GM21423 (cell line): ENCODE data around the gene SVEP1.
"Not testable (repeated sequence)": the region's sequence is repeated elsewhere in the genome, so short reads cannot be mapped to it uniquely, and the experiment has no call there.

Experiments used
- ATAC-seq: cut with Tn5 transposase; IDR thresholded peaks from one replicate; pipeline ENCODE4 v1.9.1; 2021; ENCODE audit warnings: mild to moderate bottlenecking, moderate library complexity; ENCODE audit not compliant: unreplicated experiment

SVEP1 gene

DNA sequence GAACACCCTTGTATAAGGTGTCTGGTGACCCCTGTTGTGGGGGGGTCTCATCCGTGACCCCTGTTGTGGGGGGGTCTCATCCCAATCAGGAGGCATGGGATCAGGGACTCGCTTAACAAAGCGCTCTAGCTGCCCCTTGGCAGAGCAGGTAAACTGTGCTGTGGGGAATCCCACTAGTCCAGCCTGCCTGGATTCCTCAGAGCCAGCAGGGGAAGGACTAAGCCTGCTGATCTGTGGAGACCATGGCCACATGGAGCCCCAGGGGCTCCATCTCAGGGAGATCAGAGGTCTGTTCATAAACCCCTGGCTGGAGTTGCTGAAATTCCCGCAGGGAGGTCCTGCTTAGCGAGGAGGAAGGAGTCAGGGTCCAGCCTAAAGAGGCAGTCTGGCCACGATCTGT, 196.1 kb downstream of the SVEP1 start:
- no peak for ATAC-seq

DNA sequence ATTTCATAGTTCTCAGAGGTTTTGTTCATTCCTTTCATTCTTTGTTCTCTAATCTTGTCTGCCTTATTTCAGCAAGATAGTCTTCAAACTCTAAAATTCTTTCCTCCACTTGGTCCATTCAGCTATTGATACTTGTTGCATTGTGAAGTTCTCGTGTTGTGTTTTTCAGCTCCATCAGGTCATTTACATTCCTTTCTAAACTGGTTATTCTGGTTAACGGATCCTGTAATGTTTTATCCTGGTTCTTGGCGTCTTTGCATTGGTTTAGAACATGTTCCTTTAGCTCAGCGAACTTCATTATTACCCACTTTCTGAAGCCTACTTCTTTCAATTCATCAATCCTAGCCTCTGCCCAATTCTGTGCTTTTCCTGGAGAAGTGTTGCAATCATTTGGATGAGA, 196.8 kb downstream of the SVEP1 start:
- ATAC-seq, result no peak

DNA sequence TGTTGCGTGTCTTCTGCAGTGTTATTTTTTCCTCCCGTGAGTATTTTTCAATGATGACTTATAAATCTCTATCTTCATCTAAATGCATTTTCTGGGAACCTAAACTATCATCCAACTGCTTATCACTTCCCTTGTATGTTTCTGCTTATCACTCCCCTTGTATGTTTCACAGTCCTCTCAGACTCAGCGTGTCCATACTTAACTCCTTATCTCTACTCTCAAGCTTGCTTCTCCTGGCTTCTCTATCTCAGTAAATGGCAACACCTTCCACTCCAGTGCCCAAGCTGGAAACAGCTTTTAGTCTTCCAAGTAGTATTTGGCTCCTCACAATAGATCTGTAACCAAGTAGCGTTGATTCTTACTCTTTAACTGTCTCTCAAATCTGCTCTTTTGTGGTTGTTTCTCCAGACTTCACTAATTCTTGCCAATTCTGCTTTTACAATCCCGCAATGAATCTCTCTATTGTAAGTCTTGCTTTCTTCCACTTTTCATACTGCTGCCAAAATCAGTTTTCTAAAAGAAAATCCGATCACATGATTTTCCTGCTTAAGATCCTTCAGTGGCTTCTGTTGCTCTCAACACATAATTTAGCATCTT, 208.0 kb downstream of the SVEP1 start:
- no peak for ATAC-seq

GRCh38 chr9:110370315-110370714, 209.2 kb downstream of the SVEP1 start:
- no peak for ATAC-seq

DNA sequence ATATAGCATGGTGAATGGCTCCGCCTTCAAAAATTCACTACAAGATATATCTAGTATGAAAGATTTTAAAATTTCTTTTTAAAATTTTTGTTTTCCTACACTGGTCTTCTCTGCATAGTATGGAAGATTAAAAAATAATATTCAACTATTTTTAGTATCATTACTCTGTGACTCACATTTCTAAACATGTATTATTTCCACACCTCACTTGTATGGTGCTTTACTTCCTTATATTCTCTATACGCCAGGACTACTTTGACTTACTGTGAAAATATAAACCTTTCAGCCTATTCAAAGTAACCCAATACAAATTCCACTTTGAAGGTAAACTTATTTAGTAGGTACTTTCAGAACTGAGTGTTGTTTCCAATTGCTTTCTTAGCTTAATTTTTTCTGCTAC, 215.1 kb downstream of the SVEP1 start:
- ATAC-seq, result no peak

- not testable (repeated sequence) for ATAC-seq
Measured at GRCh38 chr9:110358992-110359391, 220.5 kb downstream of the SVEP1 start.

- no peak for ATAC-seq
Measured at GRCh38 chr9:110357505-110357904, 222.0 kb downstream of the SVEP1 start.

- no peak for ATAC-seq
Measured at GRCh38 chr9:110356639-110357395, 222.7 kb downstream of the SVEP1 start.

- ATAC-seq, result no peak
Measured at GRCh38 chr9:110355911-110356310, 223.6 kb downstream of the SVEP1 start.

DNA sequence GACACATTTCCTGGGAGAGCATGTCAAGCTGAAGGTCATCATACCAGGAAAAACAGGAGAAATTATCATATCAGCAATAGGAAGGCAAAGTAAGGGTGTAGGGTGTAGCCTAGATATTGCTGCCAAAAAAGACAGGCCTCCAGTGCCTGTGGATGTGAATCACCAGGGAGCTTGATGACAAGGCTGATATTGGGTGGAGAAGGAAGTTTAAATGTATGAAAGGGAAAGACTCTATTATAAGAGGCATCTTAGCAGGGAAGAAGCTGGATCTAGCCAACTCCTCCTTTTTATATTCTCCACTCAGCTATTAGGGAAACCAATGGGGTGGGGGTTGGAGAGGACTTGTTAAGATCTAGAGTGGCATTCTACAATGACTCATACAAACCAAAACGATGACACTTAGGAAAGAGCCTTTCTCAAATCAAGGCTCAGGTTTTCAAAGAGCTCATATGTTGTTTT, 228.5 kb downstream of the SVEP1 start:
- no peak for ATAC-seq

DNA sequence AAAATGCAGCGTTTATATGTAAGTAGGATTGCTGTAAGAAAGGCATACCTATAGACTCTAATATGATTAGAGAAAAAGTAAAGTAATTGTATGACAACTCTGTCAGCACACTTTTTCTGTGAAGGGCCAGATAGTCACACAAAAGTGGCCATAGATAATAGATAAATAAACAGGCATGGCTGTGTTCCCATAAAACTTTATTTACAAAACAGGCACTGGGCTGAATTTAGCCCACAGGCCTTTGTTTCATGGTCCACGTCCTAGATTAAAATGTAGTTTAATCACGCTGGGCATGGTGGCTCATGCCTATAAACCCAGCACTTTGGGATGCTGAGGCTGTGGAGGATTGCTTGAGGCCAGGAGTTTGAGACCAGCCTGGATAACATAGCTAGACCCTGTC, 233.2 kb downstream of the SVEP1 start:
- ATAC-seq, result no peak

GRCh38 chr9:110344821-110345220, 234.7 kb downstream of the SVEP1 start:
- no peak for ATAC-seq

DNA sequence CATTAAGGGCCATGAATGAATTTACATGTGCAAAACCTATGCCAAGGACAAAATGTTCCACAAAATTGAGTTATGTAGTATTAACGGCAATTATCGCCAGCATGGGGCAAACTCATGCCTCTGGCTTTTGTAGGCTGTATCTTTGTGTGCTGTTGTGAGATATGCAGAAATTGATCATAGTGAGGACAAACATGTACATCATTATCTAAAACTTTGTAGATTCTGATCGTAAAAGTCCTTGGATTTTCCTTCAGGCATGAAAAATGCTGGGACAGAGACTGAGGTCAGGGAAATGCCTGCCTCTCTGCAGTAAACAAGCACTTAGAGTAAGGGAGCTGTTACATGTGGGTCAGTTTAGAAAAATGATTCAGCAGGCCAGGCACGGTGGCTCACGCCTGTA, 236.0 kb downstream of the SVEP1 start:
- no peak for ATAC-seq

- ATAC-seq, result no peak
Measured at GRCh38 chr9:110340306-110340705, 239.2 kb downstream of the SVEP1 start.

- ATAC-seq, result no peak
Measured at GRCh38 chr9:110338143-110338542, 241.4 kb downstream of the SVEP1 start.

DNA sequence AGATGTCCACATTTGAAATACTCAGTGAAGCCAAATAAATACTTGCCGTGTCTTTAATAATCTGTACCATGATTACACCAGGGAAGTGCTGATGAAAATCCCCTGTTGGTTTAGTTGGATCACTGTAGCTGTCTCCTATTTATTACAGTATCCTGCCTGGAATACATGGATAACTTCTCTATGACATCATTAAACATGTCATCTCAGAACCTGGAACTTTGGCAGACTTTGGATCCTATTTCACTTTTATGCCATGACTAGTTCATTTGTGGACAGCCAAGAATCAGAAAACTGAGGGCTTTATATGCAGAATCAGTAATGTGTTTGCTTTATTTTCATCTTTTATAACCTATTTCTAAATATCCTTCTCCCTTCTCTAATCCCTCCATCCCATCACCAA, 241.8 kb downstream of the SVEP1 start, which contains the start of gene TXNDC8:
TSS of gene TXNDC8 (minus strand) at position 137 of the 400 bp plus-strand sequence.
- ATAC-seq, result no peak

GRCh38 chr9:110336363-110336762, 243.2 kb downstream of the SVEP1 start:
- ATAC-seq, result no peak

DNA sequence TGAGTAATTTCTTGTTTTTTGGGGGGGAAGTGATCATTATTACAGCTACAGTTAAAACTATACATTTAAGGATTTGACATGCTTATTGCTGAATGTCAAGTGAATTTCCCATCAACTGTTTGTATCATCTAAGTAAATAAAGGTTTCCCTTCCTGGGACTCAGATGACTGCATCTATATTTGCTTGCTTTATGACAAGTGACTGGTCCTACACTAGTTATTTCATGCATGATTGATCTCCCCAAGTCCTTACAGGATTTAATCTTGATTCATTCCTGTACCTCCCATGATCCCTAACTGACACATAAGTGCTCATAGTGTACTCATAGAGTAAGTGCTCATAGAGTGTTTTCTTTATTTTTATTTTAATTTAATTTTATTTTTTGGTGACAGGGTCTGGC, 244.7 kb downstream of the SVEP1 start:
- no peak for ATAC-seq

DNA sequence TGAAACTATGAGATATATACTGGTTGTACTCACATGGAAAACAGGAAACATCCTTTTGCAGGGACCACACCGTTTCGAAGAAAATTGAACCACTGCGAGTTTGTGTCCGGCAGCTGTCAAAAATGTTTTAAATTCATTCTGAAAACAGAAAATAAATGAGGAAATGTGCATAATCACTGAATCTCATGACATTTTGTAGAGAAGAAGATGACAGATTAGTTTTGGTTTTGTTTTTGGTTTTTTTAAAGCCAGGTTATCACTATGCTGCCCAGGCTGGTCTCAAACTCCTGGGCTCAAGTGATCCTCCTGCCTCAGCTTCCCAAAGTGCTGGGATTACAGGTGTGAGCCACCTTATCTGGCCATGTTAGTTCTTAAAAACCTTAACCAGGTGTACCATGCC, 245.4 kb downstream of the SVEP1 start:
- peak; percentile 68 for ATAC-seq

DNA sequence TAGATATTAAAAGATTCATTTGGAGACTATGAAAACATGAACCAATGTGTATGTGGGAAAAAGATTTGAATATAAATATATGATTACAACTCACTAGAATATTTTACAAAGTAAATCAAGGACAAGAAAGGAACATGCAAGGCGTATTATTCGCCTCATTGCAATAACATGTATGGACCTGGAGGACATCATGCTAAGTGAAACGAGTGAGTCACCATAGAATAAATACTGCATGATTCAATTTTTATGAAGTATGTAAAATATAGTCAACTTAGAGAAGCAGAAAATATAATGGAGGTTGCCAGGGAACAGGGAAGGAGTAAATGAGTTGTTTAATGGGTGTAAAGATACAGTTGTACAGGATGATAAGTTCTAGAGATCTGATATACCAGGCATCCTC, 246.8 kb downstream of the SVEP1 start:
- ATAC-seq, result no peak

GRCh38 chr9:110330484-110331105, 248.9 kb downstream of the SVEP1 start:
- no peak for ATAC-seq

GRCh38 chr9:110329639-110330230, 249.8 kb downstream of the SVEP1 start:
- ATAC-seq, result no peak
